ENCODE measurements around the gene SNRK. TPM values are rescaled to one million over a fixed set of nuclear protein-coding genes. Genes with fewer than 3 reads are reported as not detected.

The SNRK gene
- total RNA-seq, 1 donor: 21.2 TPM

DNA sequence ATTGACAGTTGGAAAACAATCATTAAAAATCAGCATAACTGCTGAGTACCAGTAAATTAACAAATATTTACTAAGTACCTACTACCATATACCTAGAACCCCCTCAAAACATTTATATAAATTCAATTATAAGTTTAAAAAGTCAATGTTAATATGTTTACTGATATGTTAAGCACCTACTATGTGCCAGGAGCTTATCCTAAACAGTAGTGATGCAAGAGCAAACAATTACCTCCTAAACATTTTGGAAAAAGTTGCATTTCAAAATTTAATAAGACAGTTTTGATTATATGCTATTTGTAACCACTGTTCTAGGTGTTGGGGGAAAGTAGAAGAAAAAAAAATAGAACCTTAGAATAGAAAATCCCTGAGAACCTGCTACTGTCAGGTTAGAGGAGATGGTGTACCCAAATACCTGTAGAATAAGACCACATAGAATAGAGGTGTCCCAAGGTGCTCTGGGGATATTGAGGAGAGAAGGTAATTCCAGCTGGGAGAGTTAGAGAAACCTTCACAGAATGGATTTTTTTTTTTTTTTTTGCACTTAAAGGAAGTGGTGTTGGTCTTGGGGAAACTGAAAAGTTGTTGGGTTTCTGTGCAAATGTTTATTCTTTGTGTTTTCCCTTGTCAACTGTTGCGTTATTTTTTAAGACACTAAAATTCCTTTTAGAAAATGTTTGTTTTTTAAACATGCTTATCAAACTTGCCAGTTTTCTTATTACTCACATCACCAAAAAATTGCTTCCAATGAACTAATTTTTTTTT, 16.0 kb downstream of the SNRK start:
- no peak for TF ChIP-seq CTCF (IDR thresholded peaks at IDR 0.05; ENCODE audit: insufficient read depth, low read depth, low read length)

DNA sequence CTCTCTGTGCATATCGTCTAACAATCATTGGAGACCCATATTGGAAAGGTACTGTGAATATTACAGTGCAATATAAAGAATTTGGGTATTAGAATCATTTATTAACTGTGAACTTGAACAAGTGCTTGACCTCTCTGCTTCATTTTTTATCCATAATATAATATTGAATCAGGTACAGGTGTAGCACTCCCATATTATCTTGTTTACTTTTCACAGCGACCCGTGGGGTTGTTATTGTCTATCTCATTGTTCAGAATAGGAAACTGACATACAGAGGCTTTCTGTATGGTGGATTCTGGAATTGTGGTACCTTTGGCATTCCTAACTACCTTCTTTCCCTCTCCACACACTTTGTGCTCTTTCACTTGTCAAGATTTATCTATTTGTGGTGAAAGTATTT, 17.8 kb downstream of the SNRK start:
- TF ChIP-seq CTCF (IDR thresholded peaks at IDR 0.05; ENCODE audit: insufficient read depth, low read depth, low read length): no peak
- no peak overlapping the region for H3K4me3 ChIP-seq (ENCODE audit: low read depth, low read length)
- no peak for DNase-seq (ENCODE audit: low read depth)

More for the DNA sequence above, 16.0 kb downstream of the SNRK start:
- no peak overlapping the region for H3K4me3 ChIP-seq (ENCODE audit: low read depth, low read length)
- no peak for DNase-seq (ENCODE audit: low read depth)

DNA sequence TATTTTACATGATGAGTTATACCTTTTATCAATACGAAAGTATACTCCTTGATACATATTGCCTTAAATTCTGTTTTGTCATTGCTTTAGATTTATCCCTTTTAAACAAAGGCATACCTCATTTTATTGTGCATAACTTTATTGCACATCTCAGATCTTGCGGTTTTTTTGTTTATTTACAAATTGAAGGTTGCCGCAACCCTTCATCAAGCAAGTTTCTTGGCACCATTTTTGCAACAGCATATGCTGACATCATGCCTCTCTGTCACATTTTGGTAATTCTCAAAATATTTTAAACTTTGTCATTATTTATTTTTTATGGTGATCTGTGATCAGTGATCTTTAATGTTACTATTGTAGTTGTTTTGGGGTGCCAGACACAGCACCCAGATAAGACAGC, 20.9 kb downstream of the SNRK start:
- no peak for DNase-seq (ENCODE audit: low read depth)
- no peak overlapping the region for H3K4me3 ChIP-seq (ENCODE audit: low read depth, low read length)
- TF ChIP-seq CTCF (IDR thresholded peaks at IDR 0.05; ENCODE audit: insufficient read depth, low read depth, low read length): no peak

- TF ChIP-seq CTCF (IDR thresholded peaks at IDR 0.05; ENCODE audit: insufficient read depth, low read depth, low read length): no peak
- no peak for DNase-seq (ENCODE audit: low read depth)
Measured at GRCh38 chr3:43307649-43308048, 21.3 kb downstream of the SNRK start.

DNA sequence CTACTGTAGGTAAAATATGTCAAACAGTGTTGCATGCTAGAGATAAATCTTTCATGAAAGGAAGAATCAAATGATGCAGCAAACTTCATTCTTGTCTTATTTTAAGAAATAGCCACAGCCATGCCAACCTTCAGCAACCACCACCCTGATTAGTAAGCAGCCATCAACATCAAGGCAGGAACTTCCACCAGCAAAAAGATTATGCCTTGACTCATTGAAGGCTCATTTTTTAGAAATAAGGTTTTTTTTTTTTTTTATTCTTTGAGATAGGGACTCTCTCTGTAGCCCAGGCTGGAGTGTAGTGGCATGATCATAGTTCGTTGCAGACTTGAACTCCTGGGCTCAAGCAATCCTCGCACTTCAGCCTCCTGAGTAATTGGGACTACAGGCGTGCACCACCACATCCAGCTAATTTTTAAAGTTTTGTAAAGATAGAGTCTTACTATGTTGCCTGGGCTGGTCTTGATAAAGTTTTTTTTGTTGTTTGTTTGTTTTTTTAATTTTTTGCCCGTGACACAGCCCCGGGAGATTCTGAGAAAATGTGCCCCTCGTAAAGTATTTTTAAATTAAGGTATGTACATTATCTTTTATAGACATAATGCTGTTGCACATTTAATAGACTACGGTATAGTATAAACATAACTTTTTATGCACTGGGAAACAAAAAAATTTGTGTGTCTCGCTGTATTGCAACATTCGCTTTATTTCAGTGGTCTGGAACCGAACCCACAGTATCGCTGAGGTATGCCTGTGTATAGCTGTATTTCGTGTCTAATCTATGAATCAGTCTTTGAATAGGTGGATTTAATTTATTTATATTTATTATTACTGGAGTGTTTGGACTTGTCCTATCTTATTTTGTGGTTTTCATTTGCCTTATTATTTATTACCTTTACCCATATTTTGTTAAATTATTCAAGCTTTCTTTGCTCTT, 23.3 kb downstream of the SNRK start:
- no peak for DNase-seq (ENCODE audit: low read depth)
- TF ChIP-seq CTCF (IDR thresholded peaks at IDR 0.05; ENCODE audit: insufficient read depth, low read depth, low read length): no peak

More at GRCh38 chr3:43307649-43308048, 21.3 kb downstream of the SNRK start:
- H3K4me3 ChIP-seq (ENCODE audit: low read depth, low read length): no peak overlapping the region

DNA sequence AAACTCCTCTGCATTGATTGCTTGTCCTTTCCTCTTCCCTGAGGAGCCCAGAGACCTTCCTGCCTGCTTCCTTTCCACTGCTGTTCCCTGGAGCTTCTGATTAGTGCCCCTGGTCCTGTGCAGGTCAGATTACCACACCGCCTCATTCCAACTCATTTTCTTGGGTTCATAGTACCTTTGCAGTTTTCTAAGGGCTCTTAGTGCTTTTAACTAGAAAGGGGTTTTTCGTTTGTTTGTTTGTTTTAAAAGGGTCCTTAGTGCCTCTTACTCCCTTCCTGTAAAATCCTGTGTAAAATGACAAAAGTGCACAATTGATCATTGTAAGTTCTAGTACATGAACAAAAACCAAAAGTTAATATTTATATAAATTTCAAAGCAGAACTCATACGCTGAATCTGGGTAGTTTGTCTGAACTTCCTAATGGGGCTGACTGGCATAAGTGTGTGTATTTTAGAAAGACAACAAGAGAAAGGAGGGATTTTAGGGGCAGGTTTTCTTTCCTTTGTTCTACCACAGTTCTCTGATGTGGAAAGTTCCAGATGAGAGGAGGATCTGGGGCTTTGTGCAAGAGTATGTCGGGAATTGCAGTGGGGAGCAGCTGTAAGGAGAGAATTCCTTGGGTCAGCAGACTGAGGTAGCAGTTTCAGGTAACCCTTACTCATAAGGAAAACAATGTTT, 30.6 kb downstream of the SNRK start:
- no peak for DNase-seq (ENCODE audit: low read depth)
- TF ChIP-seq CTCF (IDR thresholded peaks at IDR 0.05; ENCODE audit: insufficient read depth, low read depth, low read length): no peak

More for the DNA sequence above, 23.3 kb downstream of the SNRK start:
- no peak overlapping the region for H3K4me3 ChIP-seq (ENCODE audit: low read depth, low read length)

More for the DNA sequence above, 30.6 kb downstream of the SNRK start:
- H3K4me3 ChIP-seq (ENCODE audit: low read depth, low read length): no peak overlapping the region
